ENCODE results near the gene HIPK1.

Gene HIPK1

DNA sequence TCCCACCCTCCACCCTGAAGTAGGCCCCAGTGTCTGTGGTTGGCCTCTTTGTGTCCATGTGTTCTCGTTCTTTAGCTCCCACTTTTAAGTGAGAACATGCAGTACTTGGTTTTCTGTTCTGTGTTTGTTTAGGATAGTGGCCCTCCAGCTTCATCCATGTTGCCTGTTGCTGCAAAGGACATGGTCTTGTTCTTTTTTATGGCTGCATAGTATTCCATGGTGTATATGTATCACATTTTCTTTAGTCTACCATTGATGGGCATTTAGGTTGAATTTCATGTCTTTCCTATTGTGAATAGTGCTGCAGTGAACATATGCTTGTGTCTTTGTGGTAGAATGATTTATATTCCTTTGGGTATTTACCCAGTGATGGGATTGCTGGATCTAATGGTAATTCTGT is 6.1 kb downstream of the HIPK1 start:
- Histone ChIP-seq H3K27ac (no peak overlapping the region), H3K4me3 (ENCODE audit: low read depth, low read length) (no peak overlapping the region), H3K36me3 (replicated peaks) (no peaks in the 10 kb centered on the region), H3K27me3 (replicated peaks) (no peaks in the 10 kb centered on the region)
- TF ChIP-seq, protein P1, sequence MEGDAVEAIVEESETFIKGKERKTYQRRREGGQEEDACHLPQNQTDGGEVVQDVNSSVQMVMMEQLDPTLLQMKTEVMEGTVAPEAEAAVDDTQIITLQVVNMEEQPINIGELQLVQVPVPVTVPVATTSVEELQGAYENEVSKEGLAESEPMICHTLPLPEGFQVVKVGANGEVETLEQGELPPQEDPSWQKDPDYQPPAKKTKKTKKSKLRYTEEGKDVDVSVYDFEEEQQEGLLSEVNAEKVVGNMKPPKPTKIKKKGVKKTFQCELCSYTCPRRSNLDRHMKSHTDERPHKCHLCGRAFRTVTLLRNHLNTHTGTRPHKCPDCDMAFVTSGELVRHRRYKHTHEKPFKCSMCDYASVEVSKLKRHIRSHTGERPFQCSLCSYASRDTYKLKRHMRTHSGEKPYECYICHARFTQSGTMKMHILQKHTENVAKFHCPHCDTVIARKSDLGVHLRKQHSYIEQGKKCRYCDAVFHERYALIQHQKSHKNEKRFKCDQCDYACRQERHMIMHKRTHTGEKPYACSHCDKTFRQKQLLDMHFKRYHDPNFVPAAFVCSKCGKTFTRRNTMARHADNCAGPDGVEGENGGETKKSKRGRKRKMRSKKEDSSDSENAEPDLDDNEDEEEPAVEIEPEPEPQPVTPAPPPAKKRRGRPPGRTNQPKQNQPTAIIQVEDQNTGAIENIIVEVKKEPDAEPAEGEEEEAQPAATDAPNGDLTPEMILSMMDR (IDR thresholded peaks at IDR 0.05; ENCODE audit: low read depth, low read length, missing control alignments) = no peak
- in situ Hi-C loops (cut with HindIII; ENCODE audit: low pct_ligation_motif_present, low sequenced_read_pairs) = no loop called here
- no peak for DNase-seq

DNA sequence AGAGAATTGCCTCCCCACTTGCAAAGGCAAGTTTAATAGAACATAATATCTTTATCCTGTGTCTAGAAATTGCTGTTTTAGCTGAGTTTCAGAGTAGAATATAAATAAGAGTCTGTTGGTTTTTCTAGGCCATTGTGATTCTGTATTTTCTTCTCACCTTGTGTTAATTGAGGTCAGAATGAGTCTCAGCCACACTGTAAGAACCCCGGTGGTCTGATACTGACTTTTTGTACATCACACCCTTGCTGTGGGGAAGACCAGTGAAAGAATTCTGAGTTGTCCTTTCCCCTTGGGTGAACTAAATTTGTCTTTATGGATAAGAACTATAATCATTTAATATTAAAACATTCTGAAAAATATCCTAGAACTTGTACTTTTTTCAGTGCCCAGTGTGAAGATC is 6.8 kb downstream of the HIPK1 start:
- Histone ChIP-seq H3K27ac (no peak overlapping the region), H3K27me3 (replicated peaks) (no peaks in the 10 kb centered on the region), H3K36me3 (replicated peaks) (peaks cover 7% of the 10 kb centered on the region), H3K4me3 (ENCODE audit: low read depth, low read length) (no peak overlapping the region)
- in situ Hi-C loops (cut with HindIII; ENCODE audit: low pct_ligation_motif_present, low sequenced_read_pairs) = no loop called here
- TF ChIP-seq, protein P1 (IDR thresholded peaks at IDR 0.05; ENCODE audit: low read depth, low read length, missing control alignments) = no peak
- no peak for DNase-seq

DNA sequence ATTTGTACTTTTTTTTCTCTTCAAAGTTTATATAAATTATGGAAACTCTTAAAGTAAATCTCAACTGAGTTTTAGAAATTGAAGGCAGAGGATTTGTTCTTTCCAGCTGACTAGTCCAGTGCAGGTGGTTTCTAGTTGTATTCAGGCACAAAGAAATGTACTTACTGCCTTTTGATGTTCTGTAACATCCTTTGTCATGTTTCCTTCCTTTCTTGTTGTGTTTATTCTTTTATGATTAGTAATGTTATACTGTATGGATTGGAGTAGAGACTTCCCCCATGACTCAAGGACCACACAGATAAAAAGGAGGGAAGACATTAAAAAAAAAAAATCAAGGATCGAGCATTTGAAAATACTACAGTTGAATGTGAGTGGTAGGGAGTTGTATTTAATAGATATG is 8.0 kb downstream of the HIPK1 start:
- Histone ChIP-seq H3K27ac (no peak overlapping the region), H3K27me3 (replicated peaks) (no peaks in the 10 kb centered on the region), H3K4me3 (ENCODE audit: low read depth, low read length) (no peak overlapping the region), H3K36me3 (replicated peaks) (peaks cover 16% of the 10 kb centered on the region)
- DNase-seq = no peak
- in situ Hi-C loops (cut with HindIII; ENCODE audit: low pct_ligation_motif_present, low sequenced_read_pairs) = no loop called here
- TF ChIP-seq, protein P1 (IDR thresholded peaks at IDR 0.05; ENCODE audit: low read depth, low read length, missing control alignments) = no peak

DNA sequence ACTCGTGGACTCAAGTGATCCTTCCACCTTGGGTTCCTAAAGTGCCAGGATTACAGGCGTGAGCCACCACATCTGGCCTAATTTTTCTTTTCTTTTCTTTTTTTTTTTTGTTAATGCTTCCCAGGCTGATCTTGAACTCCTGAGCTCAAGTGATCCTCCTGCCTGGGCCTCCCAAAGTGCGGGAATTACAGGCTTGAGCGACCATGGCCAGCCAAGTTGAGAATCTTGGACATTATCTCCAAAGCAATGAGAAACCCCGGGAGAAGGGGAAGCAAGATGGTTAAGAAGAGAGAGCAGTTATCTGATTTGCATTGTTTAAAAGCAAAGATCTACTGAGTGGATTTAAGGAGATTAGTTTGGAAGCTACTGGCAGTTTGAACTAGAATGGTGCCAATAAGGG is 9.1 kb downstream of the HIPK1 start:
- Histone ChIP-seq H3K27ac (no peak overlapping the region), H3K4me3 (ENCODE audit: low read depth, low read length) (no peak overlapping the region), H3K27me3 (replicated peaks) (no peaks in the 10 kb centered on the region), H3K36me3 (replicated peaks) (peaks cover 19% of the 10 kb centered on the region)
- in situ Hi-C loops (cut with HindIII; ENCODE audit: low pct_ligation_motif_present, low sequenced_read_pairs) = no loop called here
- TF ChIP-seq, protein P1 (IDR thresholded peaks at IDR 0.05; ENCODE audit: low read depth, low read length, missing control alignments) = no peak
- DNase-seq = no peak

DNA sequence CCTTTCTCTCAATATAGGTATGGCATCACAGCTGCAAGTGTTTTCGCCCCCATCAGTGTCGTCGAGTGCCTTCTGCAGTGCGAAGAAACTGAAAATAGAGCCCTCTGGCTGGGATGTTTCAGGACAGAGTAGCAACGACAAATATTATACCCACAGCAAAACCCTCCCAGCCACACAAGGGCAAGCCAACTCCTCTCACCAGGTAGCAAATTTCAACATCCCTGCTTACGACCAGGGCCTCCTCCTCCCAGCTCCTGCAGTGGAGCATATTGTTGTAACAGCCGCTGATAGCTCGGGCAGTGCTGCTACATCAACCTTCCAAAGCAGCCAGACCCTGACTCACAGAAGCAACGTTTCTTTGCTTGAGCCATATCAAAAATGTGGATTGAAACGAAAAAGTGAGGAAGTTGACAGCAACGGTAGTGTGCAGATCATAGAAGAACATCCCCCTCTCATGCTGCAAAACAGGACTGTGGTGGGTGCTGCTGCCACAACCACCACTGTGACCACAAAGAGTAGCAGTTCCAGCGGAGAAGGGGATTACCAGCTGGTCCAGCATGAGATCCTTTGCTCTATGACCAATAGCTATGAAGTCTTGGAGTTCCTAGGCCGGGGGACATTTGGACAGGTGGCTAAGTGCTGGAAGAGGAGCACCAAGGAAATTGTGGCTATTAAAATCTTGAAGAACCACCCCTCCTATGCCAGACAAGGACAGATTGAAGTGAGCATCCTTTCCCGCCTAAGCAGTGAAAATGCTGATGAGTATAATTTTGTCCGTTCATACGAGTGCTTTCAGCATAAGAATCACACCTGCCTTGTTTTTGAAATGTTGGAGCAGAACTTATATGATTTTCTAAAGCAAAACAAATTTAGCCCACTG is 11.5 kb downstream of the HIPK1 start:
- Histone ChIP-seq H3K27me3 (replicated peaks) (no peaks in the 10 kb centered on the region), H3K36me3 (replicated peaks) (peaks cover 23% of the 10 kb centered on the region), H3K27ac (no peak overlapping the region), H3K4me3 (ENCODE audit: low read depth, low read length) (no peak overlapping the region)
- no peak for DNase-seq
- TF ChIP-seq, protein P1 (IDR thresholded peaks at IDR 0.05; ENCODE audit: low read depth, low read length, missing control alignments) = no peak
- in situ Hi-C loops (cut with HindIII; ENCODE audit: low pct_ligation_motif_present, low sequenced_read_pairs) = no loop called here

DNA sequence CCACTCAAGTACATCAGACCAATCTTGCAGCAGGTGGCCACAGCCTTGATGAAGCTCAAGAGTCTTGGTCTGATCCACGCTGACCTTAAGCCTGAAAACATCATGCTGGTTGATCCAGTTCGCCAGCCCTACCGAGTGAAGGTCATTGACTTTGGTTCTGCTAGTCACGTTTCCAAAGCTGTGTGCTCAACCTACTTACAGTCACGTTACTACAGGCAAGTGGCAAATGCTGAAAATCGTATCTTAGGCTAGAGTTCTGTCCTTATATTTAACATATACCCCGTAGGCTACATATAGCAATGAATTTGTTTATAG is 12.1 kb downstream of the HIPK1 start:
- no peak overlapping the region for H3K4me3 ChIP-seq (ENCODE audit: low read depth, low read length)
- peaks cover 23% of the 10 kb centered on the region for H3K36me3 ChIP-seq (replicated peaks)
- no peak overlapping the region for H3K27ac ChIP-seq
- TF ChIP-seq, protein P1 (IDR thresholded peaks at IDR 0.05; ENCODE audit: low read depth, low read length, missing control alignments) = no peak
- no peak for DNase-seq
- in situ Hi-C loops (cut with HindIII; ENCODE audit: low pct_ligation_motif_present, low sequenced_read_pairs) = no loop called here
- H3K27me3 ChIP-seq (replicated peaks) = no peaks in the 10 kb centered on the region
